ENCODE results near the gene CDC42SE2. TPM values are rescaled to one million over a fixed set of nuclear protein-coding genes. Genes with fewer than 3 reads are reported as not detected.
"Not testable (repeated sequence)": the region's sequence is repeated elsewhere in the genome, so short reads cannot be mapped to it uniquely, and the experiment has no call there.

CDC42SE2 gene
- total RNA-seq, 4 donors from 2014 or later: 71.8 to 118 (median 91.8) TPM

GRCh38 chr5:131378721-131379541 is 115.1 kb downstream of the CDC42SE2 start:
- Histone ChIP-seq H3K9me3 (no peaks in the 10 kb centered on the region), H3K4me1 (peaks cover 12 to 75% (median 34%) of the 10 kb centered on the region in 4 donors), H3K27ac (peak overlapping the region; percentile 51 to 69 (median 61)), H3K27me3 (no peaks in the 10 kb centered on the region), H3K4me3 (no peak overlapping the region), H3K36me3 (no peaks in the 10 kb centered on the region)
- TF ChIP-seq EP300 (IDR thresholded peaks at IDR 0.05; ENCODE audit: low read depth) (no peak), POLR2AphosphoS5 (IDR thresholded peaks at IDR 0.05) (no peak), POLR2A (IDR thresholded peaks at IDR 0.05) (no peak)
- TF ChIP-seq, protein P1, sequence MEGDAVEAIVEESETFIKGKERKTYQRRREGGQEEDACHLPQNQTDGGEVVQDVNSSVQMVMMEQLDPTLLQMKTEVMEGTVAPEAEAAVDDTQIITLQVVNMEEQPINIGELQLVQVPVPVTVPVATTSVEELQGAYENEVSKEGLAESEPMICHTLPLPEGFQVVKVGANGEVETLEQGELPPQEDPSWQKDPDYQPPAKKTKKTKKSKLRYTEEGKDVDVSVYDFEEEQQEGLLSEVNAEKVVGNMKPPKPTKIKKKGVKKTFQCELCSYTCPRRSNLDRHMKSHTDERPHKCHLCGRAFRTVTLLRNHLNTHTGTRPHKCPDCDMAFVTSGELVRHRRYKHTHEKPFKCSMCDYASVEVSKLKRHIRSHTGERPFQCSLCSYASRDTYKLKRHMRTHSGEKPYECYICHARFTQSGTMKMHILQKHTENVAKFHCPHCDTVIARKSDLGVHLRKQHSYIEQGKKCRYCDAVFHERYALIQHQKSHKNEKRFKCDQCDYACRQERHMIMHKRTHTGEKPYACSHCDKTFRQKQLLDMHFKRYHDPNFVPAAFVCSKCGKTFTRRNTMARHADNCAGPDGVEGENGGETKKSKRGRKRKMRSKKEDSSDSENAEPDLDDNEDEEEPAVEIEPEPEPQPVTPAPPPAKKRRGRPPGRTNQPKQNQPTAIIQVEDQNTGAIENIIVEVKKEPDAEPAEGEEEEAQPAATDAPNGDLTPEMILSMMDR (IDR thresholded peaks at IDR 0.05): no peak
- in situ Hi-C loops (cut with MboI; ENCODE audit: low pct_ligation_motif_present in 1 of 4, low pct_unique_long_range_greater_than_20kb in 1 of 4, low sequenced_read_pairs in 3 of 4) (loop anchor here in 2 of 4 donors (10.0 to 25.0 kb wide), 2 partner anchors 214 to 217 kb away; partner anchors contain the start of genes HINT1 (in 2 of the 2) and LYRM7 (in 1 of the 2)), intact Hi-C loops (cut with DNase I; ENCODE audit: low total_unique reads) (no loop called here)
- DNase-seq: no peak

DNA sequence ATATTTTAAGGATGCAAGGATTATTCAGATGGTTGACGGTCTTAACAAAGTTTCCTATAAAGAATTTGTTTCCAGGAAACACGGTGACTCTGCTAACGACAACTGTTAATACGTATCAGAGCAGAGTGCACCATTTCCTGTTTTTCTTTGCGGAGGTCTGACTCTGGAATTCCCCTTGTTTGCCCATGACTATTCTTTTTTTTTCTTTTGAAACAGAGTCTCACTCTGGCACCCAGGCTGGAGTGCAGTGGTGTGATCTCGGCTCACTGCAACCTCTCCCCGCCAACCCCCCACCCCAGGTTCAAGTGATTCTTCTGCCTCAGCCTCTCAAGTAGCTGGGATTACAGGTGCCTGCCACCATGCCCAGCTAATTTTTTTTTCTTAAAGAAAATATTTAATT is 115.9 kb downstream of the CDC42SE2 start:
- Histone ChIP-seq H3K27ac (peak overlapping the region; percentile 51 to 69 (median 61)), H3K4me1 (peaks cover 12 to 67% (median 34%) of the 10 kb centered on the region in 4 donors), H3K27me3 (no peaks in the 10 kb centered on the region), H3K4me3 (no peak overlapping the region), H3K36me3 (no peaks in the 10 kb centered on the region), H3K9me3 (no peaks in the 10 kb centered on the region)
- TF ChIP-seq POLR2A (IDR thresholded peaks at IDR 0.05) (no peak), EP300 (IDR thresholded peaks at IDR 0.05; ENCODE audit: low read depth) (no peak), POLR2AphosphoS5 (IDR thresholded peaks at IDR 0.05) (peak in 1 of 3 donors; percentile 33)
- TF ChIP-seq, protein P1 (IDR thresholded peaks at IDR 0.05): no peak
- in situ Hi-C loops (cut with MboI; ENCODE audit: low pct_ligation_motif_present in 1 of 4, low pct_unique_long_range_greater_than_20kb in 1 of 4, low sequenced_read_pairs in 3 of 4): loop anchor here in 2 of 4 donors (10.0 to 25.0 kb wide), 2 partner anchors 215 to 217 kb away; partner anchors contain the start of genes HINT1 (in 2 of the 2) and LYRM7 (in 1 of the 2)
- intact Hi-C loops (cut with DNase I; ENCODE audit: low total_unique reads): no loop called here
- WGBS, 2 donors (ENCODE audit: low coverage in 1 of 2): 45 to 68% methylated on average over 7 of the region's 7 CpGs
- DNase-seq: no peak

DNA sequence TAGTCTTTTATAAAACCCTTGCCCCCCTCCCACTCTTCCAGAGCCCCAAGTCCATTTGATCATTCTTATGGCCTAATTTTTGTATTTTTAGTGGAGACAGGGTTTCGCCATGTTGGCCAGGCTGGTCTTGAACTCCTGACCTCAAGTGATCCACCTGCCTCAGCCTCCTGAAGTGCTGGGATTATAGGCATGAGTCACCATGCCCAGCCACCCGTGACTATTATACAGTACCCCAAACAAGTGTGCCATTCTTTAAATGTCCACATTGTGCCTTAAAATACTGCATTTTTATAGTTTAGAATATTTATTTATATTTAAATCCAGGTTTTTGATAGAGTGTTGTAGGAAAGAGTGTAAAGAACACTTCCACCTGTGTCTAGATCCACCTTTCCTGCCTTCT is 116.4 kb downstream of the CDC42SE2 start:
- peaks cover 12 to 65% (median 34%) of the 10 kb centered on the region in 4 donors for H3K4me1 ChIP-seq
- in situ Hi-C loops (cut with MboI; ENCODE audit: low pct_ligation_motif_present in 1 of 4, low pct_unique_long_range_greater_than_20kb in 1 of 4, low sequenced_read_pairs in 3 of 4): loop anchor here in 1 of 4 donors (25.0 kb wide), 1 partner anchor 218 kb away; the partner anchor contains the start of genes HINT1 and LYRM7
- DNase-seq; H3K36me3 ChIP-seq; H3K9me3 ChIP-seq; H3K4me3 ChIP-seq; H3K27me3 ChIP-seq; intact Hi-C loops (cut with DNase I; ENCODE audit: low total_unique reads): not testable (repeated sequence)
- WGBS, 2 donors (ENCODE audit: low coverage in 1 of 2): 69 to 70% methylated on average over 2 of the region's 2 CpGs
- peak overlapping the region; percentile 51 to 69 (median 61) for H3K27ac ChIP-seq

- Histone ChIP-seq H3K27me3 (no peaks in the 10 kb centered on the region), H3K4me1 (peaks cover 12 to 59% (median 34%) of the 10 kb centered on the region in 4 donors), H3K36me3 (no peaks in the 10 kb centered on the region), H3K27ac (peak overlapping the region; percentile 51 to 69 (median 61)), H3K4me3 (no peak overlapping the region), H3K9me3 (no peaks in the 10 kb centered on the region)
- no peak for DNase-seq
- intact Hi-C loops (cut with DNase I; ENCODE audit: low total_unique reads) (no loop called here), in situ Hi-C loops (cut with MboI; ENCODE audit: low pct_ligation_motif_present in 1 of 4, low pct_unique_long_range_greater_than_20kb in 1 of 4, low sequenced_read_pairs in 3 of 4) (loop anchor here in 1 of 4 donors (25.0 kb wide), 1 partner anchor 219 kb away; the partner anchor contains the start of genes HINT1 and LYRM7)
- WGBS, 2 donors (ENCODE audit: low coverage in 1 of 2): 92 to 96% methylated on average over 4 of the region's 4 CpGs
- no peak for TF ChIP-seq EP300 (IDR thresholded peaks at IDR 0.05; ENCODE audit: low read depth)
- TF ChIP-seq, protein P1 (IDR thresholded peaks at IDR 0.05): no peak
- no peak for TF ChIP-seq POLR2AphosphoS5 (IDR thresholded peaks at IDR 0.05)
- TF ChIP-seq POLR2A (IDR thresholded peaks at IDR 0.05): no peak
Observed at GRCh38 chr5:131381021-131381420, 117.2 kb downstream of the CDC42SE2 start.
